PFSK-1 (cell line): Measurements from ENCODE around the gene TSPAN2.

ENCODE experiments used
- FOXP2 ChIP-seq: optimal IDR thresholded peaks from 2 replicates; pipeline ENCODE3; 2011; ENCODE audit warnings: borderline replicate concordance, control low read depth, inconsistent platforms; ENCODE audit not compliant: insufficient read depth; ENCODE audit errors: extremely low read length, extremely low read depth
- POLR2AphosphoS5 ChIP-seq: IDR thresholded peaks from 2 replicates; pipeline ENCODE4 v1.6.1; 2012; ENCODE audit warnings: low read depth, mild to moderate bottlenecking, control low read depth, low read length, moderate library complexity
- SIN3A ChIP-seq: IDR thresholded peaks from 2 replicates; pipeline ENCODE4 v1.6.1; 2012; ENCODE audit warnings: mild to moderate bottlenecking, low read length, moderate library complexity, borderline replicate concordance; ENCODE audit not compliant: insufficient read depth
- TAF1 ChIP-seq: IDR thresholded peaks from 2 replicates; pipeline ENCODE4 v1.6.1; 2012; ENCODE audit warnings: low read length, control low read depth, borderline replicate concordance; ENCODE audit not compliant: insufficient read depth
- TF ChIP-seq, protein P1 (sequence below), 2 experiments: IDR thresholded peaks; 2 replicates each; pipeline versions ENCODE4 v1.6.1 to v1.8.0; 2011 to 2012; ENCODE audit warnings: low read depth in 2 of 2, low read length in 2 of 2, control low read depth in 1 of 2, inconsistent platforms in 1 of 2, mild to moderate bottlenecking in 1 of 2, moderate library complexity in 1 of 2; ENCODE audit not compliant: insufficient read depth in 1 of 2

DNA sequence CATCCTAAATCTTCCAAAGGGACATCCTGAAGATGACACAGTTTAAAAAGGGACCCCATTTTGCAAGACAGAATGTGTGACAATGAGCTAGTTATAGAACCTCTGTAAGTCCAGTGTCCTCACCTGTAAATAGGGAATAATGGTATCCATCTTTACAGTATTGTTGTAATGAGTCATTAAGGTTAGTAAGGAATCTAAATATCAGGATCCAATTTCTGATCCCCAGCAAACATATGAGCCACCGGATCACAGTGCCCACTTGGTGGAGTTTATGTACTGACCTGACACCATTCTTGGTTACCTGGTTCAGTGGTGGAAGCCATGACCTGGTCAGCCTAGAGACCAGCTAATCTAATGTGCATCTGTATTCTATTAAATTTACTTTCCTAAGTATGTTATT is 47.9 kb upstream of the TSPAN2 start:
- TF ChIP-seq FOXP2, result no peak
- no peak for TF ChIP-seq POLR2AphosphoS5
- TF ChIP-seq SIN3A, result no peak
- TF ChIP-seq, protein P1, sequence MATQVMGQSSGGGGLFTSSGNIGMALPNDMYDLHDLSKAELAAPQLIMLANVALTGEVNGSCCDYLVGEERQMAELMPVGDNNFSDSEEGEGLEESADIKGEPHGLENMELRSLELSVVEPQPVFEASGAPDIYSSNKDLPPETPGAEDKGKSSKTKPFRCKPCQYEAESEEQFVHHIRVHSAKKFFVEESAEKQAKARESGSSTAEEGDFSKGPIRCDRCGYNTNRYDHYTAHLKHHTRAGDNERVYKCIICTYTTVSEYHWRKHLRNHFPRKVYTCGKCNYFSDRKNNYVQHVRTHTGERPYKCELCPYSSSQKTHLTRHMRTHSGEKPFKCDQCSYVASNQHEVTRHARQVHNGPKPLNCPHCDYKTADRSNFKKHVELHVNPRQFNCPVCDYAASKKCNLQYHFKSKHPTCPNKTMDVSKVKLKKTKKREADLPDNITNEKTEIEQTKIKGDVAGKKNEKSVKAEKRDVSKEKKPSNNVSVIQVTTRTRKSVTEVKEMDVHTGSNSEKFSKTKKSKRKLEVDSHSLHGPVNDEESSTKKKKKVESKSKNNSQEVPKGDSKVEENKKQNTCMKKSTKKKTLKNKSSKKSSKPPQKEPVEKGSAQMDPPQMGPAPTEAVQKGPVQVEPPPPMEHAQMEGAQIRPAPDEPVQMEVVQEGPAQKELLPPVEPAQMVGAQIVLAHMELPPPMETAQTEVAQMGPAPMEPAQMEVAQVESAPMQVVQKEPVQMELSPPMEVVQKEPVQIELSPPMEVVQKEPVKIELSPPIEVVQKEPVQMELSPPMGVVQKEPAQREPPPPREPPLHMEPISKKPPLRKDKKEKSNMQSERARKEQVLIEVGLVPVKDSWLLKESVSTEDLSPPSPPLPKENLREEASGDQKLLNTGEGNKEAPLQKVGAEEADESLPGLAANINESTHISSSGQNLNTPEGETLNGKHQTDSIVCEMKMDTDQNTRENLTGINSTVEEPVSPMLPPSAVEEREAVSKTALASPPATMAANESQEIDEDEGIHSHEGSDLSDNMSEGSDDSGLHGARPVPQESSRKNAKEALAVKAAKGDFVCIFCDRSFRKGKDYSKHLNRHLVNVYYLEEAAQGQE (IDR thresholded peaks at IDR 0.05; ENCODE audit: insufficient read depth in 1 of 2, low read depth in 2 of 2, low read length in 2 of 2), result no peak
- no peak for TF ChIP-seq TAF1
